Epithelial cell of proximal tubule (primary cell): ENCODE data around the gene VPS36. TPM values are rescaled to one million over a fixed set of nuclear protein-coding genes. Genes with fewer than 3 reads are reported as not detected.

ENCODE experiments used
- DNase-seq: peaks from one replicate; pipeline ENCODE4 v3.0.0-alpha.2; 2011; ENCODE audit warnings: low read depth
- H3K4me3 ChIP-seq: 2 replicates; pipeline ENCODE4 v1.5.1; 2011; ENCODE audit warnings: low read depth, mild to moderate bottlenecking, low read length
- CTCF ChIP-seq: conservative IDR thresholded peaks from 2 replicates; pipeline ENCODE4 v1.5.1; 2012; ENCODE audit warnings: low read depth, mild to moderate bottlenecking, low read length
- total RNA-seq: library from RNA; depleted of rRNA; stranded (reverse); fragments of >200 nt; gene quantifications from 2 replicates; pipeline ENCODE4 v1.2.3, GENCODE V29; 2015

Gene VPS36
- total RNA-seq, 1 donor from 2014 or later = 15.8 TPM

DNA sequence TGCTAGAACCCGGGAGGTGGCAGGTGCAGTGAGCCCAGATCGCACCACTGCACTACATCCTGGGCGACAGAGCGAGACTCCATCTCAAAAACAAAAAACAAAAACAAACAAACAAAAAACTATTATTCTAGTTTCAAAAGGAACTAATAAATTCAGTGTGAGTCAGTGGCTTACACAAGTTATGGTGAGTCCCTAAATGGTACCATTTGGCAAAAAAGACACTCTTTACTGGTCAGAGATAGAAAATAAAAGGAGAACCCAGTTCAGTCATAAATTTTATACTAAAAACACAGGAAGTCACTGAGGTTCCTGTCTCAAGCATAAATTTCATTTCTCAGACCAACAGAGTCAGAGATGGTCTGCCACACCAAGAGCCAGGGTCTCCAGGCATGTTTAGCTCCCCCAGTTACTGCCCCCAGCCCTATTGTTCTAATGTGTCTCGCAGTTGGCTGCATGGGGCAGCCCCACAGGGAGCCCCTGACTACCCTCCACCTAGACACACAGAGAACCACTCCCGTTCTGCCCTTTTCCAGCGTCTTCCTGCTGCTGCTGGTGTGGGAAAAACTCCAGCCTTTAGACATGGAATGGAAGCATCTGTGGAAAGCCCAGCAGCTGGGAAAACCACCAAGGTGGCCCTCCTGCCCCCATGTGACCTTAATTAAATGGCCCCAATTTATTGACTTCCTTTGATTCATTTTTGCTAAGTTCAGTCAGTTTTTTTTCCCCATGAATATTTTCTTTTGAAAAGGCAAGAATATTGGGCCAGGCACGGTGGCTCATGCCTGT is 56.7 kb downstream of the VPS36 start:
- no peak for TF ChIP-seq CTCF
- H3K4me3 ChIP-seq = no peak overlapping the region
- no peak for DNase-seq

DNA sequence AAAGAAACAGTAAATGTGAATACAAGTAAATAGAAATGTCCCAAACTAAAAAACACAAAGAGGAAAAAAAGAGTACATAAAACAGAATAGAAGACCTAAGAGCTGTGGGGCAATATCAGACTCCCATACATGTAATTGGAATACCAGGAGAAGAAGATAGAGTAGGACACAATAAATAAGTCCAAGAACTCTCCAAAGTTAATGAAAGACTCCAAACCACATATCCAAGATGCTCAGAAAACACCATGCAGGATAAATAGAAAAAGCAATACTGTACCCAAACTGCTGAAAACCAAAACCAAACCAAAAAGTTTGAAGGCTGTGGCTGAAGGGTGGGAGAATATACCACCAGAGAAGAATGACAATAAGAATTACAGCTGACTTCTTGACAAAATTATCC is 62.7 kb downstream of the VPS36 start:
- H3K4me3 ChIP-seq = no peak overlapping the region
- DNase-seq = no peak
- TF ChIP-seq CTCF = no peak

GRCh38 chr13:52385870-52386269 is 64.6 kb downstream of the VPS36 start:
- no peak for DNase-seq
- no peak overlapping the region for H3K4me3 ChIP-seq
- no peak for TF ChIP-seq CTCF

- H3K4me3 ChIP-seq = no peak overlapping the region
- DNase-seq = no peak
- TF ChIP-seq CTCF = no peak
Measured at GRCh38 chr13:52383366-52383765, 67.1 kb downstream of the VPS36 start.

GRCh38 chr13:52378312-52378711 is 72.1 kb downstream of the VPS36 start:
- no peak for DNase-seq
- TF ChIP-seq CTCF = no peak
- H3K4me3 ChIP-seq = no peak overlapping the region

GRCh38 chr13:52377898-52378297 is 72.5 kb downstream of the VPS36 start:
- no peak overlapping the region for H3K4me3 ChIP-seq
- TF ChIP-seq CTCF = no peak
- no peak for DNase-seq

DNA sequence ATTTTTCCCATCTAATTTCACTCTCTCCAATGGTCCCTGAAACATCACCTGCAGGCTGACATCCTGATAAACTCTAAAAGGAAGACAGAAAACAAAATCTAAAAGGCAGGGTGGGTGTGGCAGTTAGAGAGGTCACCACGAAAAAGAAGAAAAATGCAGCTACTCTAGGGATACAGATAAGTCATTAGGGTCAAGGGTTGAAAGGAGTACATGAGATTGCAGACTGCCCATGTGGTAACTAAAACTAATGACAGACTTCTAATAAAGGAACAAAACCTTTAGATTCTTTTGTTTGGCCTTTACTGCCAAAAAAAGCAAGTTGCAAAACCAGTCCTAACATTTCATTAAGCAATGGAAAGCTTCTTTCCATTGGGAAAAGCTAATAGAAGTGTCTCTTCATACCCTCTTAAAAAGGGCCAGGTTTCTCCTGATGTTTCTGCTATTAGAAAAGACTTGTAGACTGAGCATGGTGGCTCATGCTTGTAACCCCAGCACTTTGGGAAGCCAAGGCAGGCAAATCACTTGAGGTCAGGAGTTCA is 75.5 kb downstream of the VPS36 start:
- no peak for TF ChIP-seq CTCF
- no peak overlapping the region for H3K4me3 ChIP-seq
- DNase-seq = no peak
